ENCODE data around the gene FAM219B.
A peak's percentile ranks its signal among the peaks of the same experiment; 100 is the strongest.
"Not testable (repeated sequence)": the region's sequence is repeated elsewhere in the genome, so short reads cannot be mapped to it uniquely, and the experiment has no call there.

FAM219B gene

GRCh38 chr15:74933573-74933972 lies 26.9 kb upstream of the FAM219B start:
- Histone ChIP-seq H3K4me3 (ENCODE audit: low read depth, low read length) (no peak overlapping the region), H3K27ac (ENCODE audit: low read depth, low read length) (no peak overlapping the region), H3K27me3 (ENCODE audit: insufficient read depth, low read length) (no peaks in the 10 kb centered on the region), H2AFZ (ENCODE audit: low read length, unreplicated experiment) (no peak overlapping the region), H3K36me3 (ENCODE audit: insufficient read depth, low read length) (peaks cover 16% of the 10 kb centered on the region), H3K79me2 (ENCODE audit: control insufficient read depth, insufficient read depth, low read length, unreplicated experiment) (peaks cover 80% of the 10 kb centered on the region), H3K4me1 (ENCODE audit: control insufficient read depth, insufficient read depth, low read length, unreplicated experiment) (peaks cover 12% of the 10 kb centered on the region)

DNA sequence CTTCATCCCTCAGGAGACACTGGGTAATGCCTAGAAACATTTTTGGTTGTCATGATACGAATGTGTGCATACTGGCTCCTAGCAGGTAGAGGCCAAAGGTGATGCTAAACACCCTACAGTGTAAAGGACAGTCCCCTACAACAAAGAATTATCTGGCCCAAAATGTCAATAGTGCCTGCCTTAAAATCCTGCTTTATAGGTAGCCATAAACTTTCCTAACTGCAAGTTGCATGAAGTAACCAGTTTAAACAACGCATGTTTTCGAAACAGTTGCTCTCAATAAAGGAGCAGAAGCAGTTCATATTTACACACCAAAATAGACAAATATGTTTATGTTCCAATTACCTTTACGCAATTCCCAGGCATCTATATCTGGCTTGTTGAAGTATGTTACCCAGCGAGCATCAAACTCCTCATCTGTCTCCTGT lies 22.1 kb upstream of the FAM219B start:
- Histone ChIP-seq H2AFZ (ENCODE audit: low read length, unreplicated experiment) (no peak overlapping the region), H3K4me3 (ENCODE audit: low read depth, low read length) (no peak overlapping the region), H3K4me1 (ENCODE audit: control insufficient read depth, insufficient read depth, low read length, unreplicated experiment) (peaks cover 4% of the 10 kb centered on the region), H3K36me3 (ENCODE audit: insufficient read depth, low read length) (peaks cover 27% of the 10 kb centered on the region), H3K79me2 (ENCODE audit: control insufficient read depth, insufficient read depth, low read length, unreplicated experiment) (peaks cover 47% of the 10 kb centered on the region), H3K27me3 (ENCODE audit: insufficient read depth, low read length) (no peaks in the 10 kb centered on the region), H3K27ac (ENCODE audit: low read depth, low read length) (no peak overlapping the region)

DNA sequence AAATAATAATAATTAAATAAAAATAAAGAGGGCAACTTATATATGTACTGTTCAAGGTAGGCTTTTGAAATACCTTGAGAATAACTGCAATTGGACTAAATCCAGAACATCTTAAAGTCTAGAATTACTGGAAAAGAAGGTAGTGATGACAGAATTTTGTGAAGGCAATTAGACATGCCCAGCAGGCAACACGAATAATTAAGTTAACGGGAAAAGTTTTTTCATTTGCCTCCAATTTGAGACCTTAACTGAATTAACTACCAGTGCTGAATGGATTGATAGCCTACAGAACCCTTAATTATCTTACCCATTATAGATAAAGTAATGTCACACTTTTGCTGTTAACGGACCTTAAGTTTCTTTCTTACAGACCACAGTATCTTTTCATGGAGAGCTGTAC lies 17.9 kb upstream of the FAM219B start:
- Histone ChIP-seq H3K36me3 (ENCODE audit: insufficient read depth, low read length) (peaks cover 34% of the 10 kb centered on the region), H3K27ac (ENCODE audit: low read depth, low read length) (no peak overlapping the region), H3K27me3 (ENCODE audit: insufficient read depth, low read length) (no peaks in the 10 kb centered on the region), H3K79me2 (ENCODE audit: control insufficient read depth, insufficient read depth, low read length, unreplicated experiment) (peaks cover 14% of the 10 kb centered on the region), H3K4me1 (ENCODE audit: control insufficient read depth, insufficient read depth, low read length, unreplicated experiment) (no peaks in the 10 kb centered on the region), H3K4me3 (ENCODE audit: low read depth, low read length) (no peak overlapping the region), H2AFZ (ENCODE audit: low read length, unreplicated experiment) (no peak overlapping the region)

DNA sequence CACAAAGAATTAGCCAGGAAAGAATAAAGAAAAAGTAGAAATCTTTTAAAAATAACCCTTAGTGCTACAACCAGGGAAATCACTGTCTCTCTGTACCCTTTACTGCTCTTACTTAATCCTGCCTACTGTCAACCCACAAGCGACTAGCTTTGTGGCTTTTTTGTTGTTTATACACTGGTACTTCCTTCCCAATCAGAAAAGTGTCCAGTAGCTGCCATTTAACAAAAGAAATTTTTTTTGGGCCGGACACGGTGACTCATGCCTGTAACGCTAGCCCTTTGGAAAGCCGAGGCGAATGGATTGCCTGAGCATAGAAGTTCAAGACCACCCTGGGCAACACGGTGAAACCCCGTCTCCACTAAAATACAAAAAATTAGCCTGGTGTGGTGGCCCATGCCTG lies 13.8 kb upstream of the FAM219B start:
- Histone ChIP-seq H3K27ac (ENCODE audit: low read depth, low read length) (no peak overlapping the region), H3K4me1 (ENCODE audit: control insufficient read depth, insufficient read depth, low read length, unreplicated experiment) (no peaks in the 10 kb centered on the region), H2AFZ (ENCODE audit: low read length, unreplicated experiment) (no peak overlapping the region), H3K4me3 (ENCODE audit: low read depth, low read length) (no peak overlapping the region), H3K79me2 (ENCODE audit: control insufficient read depth, insufficient read depth, low read length, unreplicated experiment) (no peaks in the 10 kb centered on the region), H3K36me3 (ENCODE audit: insufficient read depth, low read length) (peaks cover 21% of the 10 kb centered on the region), H3K27me3 (ENCODE audit: insufficient read depth, low read length) (no peaks in the 10 kb centered on the region)

DNA sequence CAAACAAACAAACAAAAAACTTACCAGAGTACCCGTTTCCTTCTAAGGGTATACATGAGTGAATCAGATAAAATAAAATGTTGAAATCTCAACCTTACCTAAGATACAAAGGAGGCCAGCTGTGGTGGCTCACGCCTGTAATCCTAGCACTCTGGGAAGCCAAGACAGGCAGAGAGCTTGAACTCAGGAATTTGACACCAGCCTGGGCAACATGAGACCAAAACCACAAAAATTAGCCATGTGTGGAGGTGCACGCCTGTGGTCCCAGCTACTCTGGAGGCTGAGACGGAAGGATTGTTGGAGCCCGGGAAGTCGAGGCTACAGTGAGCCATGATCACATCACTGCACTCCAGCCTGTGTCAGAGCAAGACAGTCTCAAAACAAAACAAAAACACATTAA lies 11.0 kb upstream of the FAM219B start:
- Histone ChIP-seq H3K4me1 (ENCODE audit: control insufficient read depth, insufficient read depth, low read length, unreplicated experiment) (no peaks in the 10 kb centered on the region), H3K4me3 (ENCODE audit: low read depth, low read length) (no peak overlapping the region), H3K79me2 (ENCODE audit: control insufficient read depth, insufficient read depth, low read length, unreplicated experiment) (no peaks in the 10 kb centered on the region), H3K36me3 (ENCODE audit: insufficient read depth, low read length) (peaks cover 15% of the 10 kb centered on the region), H3K27me3 (ENCODE audit: insufficient read depth, low read length) (no peaks in the 10 kb centered on the region), H3K27ac (ENCODE audit: low read depth, low read length) (no peak overlapping the region), H2AFZ (ENCODE audit: low read length, unreplicated experiment) (no peak overlapping the region)

- not testable (repeated sequence) for H3K79me2 ChIP-seq (ENCODE audit: control insufficient read depth, insufficient read depth, low read length, unreplicated experiment); H3K4me3 ChIP-seq (ENCODE audit: low read depth, low read length); H3K27me3 ChIP-seq (ENCODE audit: insufficient read depth, low read length); H3K4me1 ChIP-seq (ENCODE audit: control insufficient read depth, insufficient read depth, low read length, unreplicated experiment); H3K27ac ChIP-seq (ENCODE audit: low read depth, low read length); H3K36me3 ChIP-seq (ENCODE audit: insufficient read depth, low read length); H2AFZ ChIP-seq (ENCODE audit: low read length, unreplicated experiment)
Measured at GRCh38 chr15:74913799-74914198, 7.1 kb upstream of the FAM219B start.

DNA sequence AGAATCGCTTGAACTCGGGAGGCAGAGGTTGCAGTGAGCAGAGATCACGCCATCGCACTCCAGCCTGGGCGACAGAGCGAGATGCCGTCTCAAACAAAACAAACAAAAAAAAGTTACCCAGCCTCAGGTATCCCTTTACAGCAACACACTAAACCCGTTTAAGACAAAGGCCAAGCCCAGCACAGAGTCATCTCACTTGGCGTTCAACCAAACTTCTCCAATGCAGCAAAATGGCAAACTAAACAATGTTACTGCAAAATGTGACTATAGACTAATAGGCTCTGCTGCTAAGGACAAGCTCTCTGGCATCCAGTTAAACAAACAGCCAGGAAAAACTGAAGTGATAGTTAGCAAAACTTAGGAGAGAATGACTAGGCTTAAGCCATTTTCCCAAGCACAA lies 6.4 kb upstream of the FAM219B start:
- H3K4me3 ChIP-seq (ENCODE audit: low read depth, low read length): no peak overlapping the region
- no peak overlapping the region for H2AFZ ChIP-seq (ENCODE audit: low read length, unreplicated experiment)
- H3K4me1 ChIP-seq (ENCODE audit: control insufficient read depth, insufficient read depth, low read length, unreplicated experiment): no peaks in the 10 kb centered on the region
- H3K79me2 ChIP-seq (ENCODE audit: control insufficient read depth, insufficient read depth, low read length, unreplicated experiment): no peaks in the 10 kb centered on the region
- peaks cover 5% of the 10 kb centered on the region; the same call in 1 of the 2 replicates for H3K36me3 ChIP-seq (ENCODE audit: insufficient read depth, low read length)
- no peaks in the 10 kb centered on the region for H3K27me3 ChIP-seq (ENCODE audit: insufficient read depth, low read length)
- H3K27ac ChIP-seq (ENCODE audit: low read depth, low read length): no peak overlapping the region

DNA sequence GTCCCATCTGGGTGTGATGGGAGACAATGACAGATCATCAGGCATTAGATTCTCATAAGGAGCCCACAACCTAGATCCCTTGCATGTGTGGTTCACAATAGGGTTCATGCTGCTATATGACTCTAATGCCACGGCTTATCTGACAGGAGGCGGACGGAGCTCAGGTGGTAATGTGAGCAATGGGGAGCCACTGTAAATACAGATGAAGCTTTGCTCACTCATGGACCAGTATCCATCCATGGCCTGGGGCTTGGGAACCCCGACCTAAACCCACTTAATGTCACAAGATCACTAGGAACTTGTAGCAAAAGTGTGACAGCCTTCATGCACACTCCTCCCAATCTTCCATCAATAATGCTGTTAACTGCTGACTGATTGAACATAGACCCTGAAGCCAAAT lies 2.0 kb upstream of the FAM219B start:
- Histone ChIP-seq H3K36me3 (ENCODE audit: insufficient read depth, low read length) (peaks cover 14% of the 10 kb centered on the region; the same call in 1 of the 2 replicates), H3K27me3 (ENCODE audit: insufficient read depth, low read length) (no peaks in the 10 kb centered on the region), H3K4me3 (ENCODE audit: low read depth, low read length) (no peak overlapping the region), H3K4me1 (ENCODE audit: control insufficient read depth, insufficient read depth, low read length, unreplicated experiment) (peaks cover 15% of the 10 kb centered on the region), H3K79me2 (ENCODE audit: control insufficient read depth, insufficient read depth, low read length, unreplicated experiment) (peaks cover 21% of the 10 kb centered on the region), H2AFZ (ENCODE audit: low read length, unreplicated experiment) (no peak overlapping the region), H3K27ac (ENCODE audit: low read depth, low read length) (no peak overlapping the region)

GRCh38 chr15:74907163-74907870 lies 666 bp upstream of the FAM219B start:
- peaks cover 16% of the 10 kb centered on the region; the same call in 1 of the 2 replicates for H3K36me3 ChIP-seq (ENCODE audit: insufficient read depth, low read length)
- peak overlapping the region; percentile 7; the same call in 1 of the 2 replicates for H3K27ac ChIP-seq (ENCODE audit: low read depth, low read length)
- peaks cover 25% of the 10 kb centered on the region for H3K79me2 ChIP-seq (ENCODE audit: control insufficient read depth, insufficient read depth, low read length, unreplicated experiment)
- peak overlapping the region; percentile 77 for H3K4me3 ChIP-seq (ENCODE audit: low read depth, low read length)
- H3K4me1 ChIP-seq (ENCODE audit: control insufficient read depth, insufficient read depth, low read length, unreplicated experiment): peaks cover 15% of the 10 kb centered on the region
- H3K27me3 ChIP-seq (ENCODE audit: insufficient read depth, low read length): no peaks in the 10 kb centered on the region
- H2AFZ ChIP-seq (ENCODE audit: low read length, unreplicated experiment): peak overlapping the region; percentile 74

DNA sequence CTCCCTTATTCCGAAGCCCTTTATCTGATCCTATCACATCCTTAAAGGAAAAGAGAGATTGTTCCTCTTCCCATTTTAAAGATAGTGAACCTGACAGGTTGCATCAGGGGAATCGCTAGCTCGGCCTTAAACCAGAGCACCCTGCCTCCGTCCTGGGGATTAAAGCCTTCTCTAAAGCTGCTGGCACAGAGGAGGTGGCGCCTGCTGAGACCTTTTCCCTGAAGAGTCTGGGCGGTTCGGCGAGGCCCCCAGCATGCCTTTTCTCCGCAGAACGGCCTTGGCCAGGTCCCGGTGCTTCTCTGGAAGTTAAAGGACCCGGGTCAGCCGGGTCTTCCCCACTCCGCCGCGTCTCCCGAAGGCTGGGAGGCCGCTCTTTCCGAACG lies 593 bp downstream of the FAM219B start:
- peaks cover 15% of the 10 kb centered on the region for H3K4me1 ChIP-seq (ENCODE audit: control insufficient read depth, insufficient read depth, low read length, unreplicated experiment)
- peak overlapping the region; percentile 56 for H3K27ac ChIP-seq (ENCODE audit: low read depth, low read length)
- H3K36me3 ChIP-seq (ENCODE audit: insufficient read depth, low read length): peaks cover 14% of the 10 kb centered on the region; the same call in 1 of the 2 replicates
- peak overlapping the region; percentile 74 for H2AFZ ChIP-seq (ENCODE audit: low read length, unreplicated experiment)
- peaks cover 25% of the 10 kb centered on the region for H3K79me2 ChIP-seq (ENCODE audit: control insufficient read depth, insufficient read depth, low read length, unreplicated experiment)
- peak overlapping the region; percentile 77 for H3K4me3 ChIP-seq (ENCODE audit: low read depth, low read length)
- H3K27me3 ChIP-seq (ENCODE audit: insufficient read depth, low read length): no peaks in the 10 kb centered on the region

DNA sequence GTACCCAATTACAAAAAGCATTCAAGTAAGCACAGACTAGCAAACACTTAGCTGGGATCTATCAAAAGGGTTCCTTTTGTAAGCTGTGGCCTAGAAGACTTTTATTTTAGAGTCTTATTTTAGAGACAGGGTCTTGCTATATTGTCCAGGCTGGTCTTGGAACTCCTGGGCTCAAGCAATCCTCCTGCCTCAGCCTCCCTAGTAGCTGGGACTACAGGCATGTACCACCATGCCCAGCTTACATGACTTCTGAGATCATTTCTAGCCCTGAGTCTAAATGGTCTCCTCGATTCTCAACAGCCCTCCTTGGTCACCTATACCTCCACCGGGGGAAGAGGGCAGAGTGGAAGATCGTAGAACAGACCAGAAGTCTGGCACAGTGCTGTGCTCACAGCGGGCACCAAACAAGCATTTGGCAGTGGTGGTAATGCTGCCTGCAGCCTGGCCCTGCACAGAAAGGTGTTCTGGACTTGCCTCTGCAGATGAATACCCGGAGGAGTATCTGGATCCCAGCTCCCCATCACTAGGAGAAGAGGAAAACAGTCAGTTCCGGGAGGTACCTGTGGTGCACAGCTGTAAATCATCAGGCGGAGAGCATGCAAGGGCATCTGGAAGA lies 2.4 kb downstream of the FAM219B start:
- H3K4me3 ChIP-seq (ENCODE audit: low read depth, low read length): peak overlapping the region; percentile 77
- H3K36me3 ChIP-seq (ENCODE audit: insufficient read depth, low read length): peaks cover 26% of the 10 kb centered on the region; the same call in 1 of the 2 replicates
- H3K27ac ChIP-seq (ENCODE audit: low read depth, low read length): no peak overlapping the region

More for the DNA sequence above, 2.4 kb downstream of the FAM219B start:
- Histone ChIP-seq H3K27me3 (ENCODE audit: insufficient read depth, low read length) (no peaks in the 10 kb centered on the region), H3K4me1 (ENCODE audit: control insufficient read depth, insufficient read depth, low read length, unreplicated experiment) (peaks cover 15% of the 10 kb centered on the region), H3K79me2 (ENCODE audit: control insufficient read depth, insufficient read depth, low read length, unreplicated experiment) (peaks cover 25% of the 10 kb centered on the region), H2AFZ (ENCODE audit: low read length, unreplicated experiment) (no peak overlapping the region)

Data from ACC112 (cell line).